ENCODE data around the gene VWF.

GRCh38 chr12:5927732-5928516 lies 196.5 kb downstream of the VWF start:
- TF ChIP-seq, protein P1, sequence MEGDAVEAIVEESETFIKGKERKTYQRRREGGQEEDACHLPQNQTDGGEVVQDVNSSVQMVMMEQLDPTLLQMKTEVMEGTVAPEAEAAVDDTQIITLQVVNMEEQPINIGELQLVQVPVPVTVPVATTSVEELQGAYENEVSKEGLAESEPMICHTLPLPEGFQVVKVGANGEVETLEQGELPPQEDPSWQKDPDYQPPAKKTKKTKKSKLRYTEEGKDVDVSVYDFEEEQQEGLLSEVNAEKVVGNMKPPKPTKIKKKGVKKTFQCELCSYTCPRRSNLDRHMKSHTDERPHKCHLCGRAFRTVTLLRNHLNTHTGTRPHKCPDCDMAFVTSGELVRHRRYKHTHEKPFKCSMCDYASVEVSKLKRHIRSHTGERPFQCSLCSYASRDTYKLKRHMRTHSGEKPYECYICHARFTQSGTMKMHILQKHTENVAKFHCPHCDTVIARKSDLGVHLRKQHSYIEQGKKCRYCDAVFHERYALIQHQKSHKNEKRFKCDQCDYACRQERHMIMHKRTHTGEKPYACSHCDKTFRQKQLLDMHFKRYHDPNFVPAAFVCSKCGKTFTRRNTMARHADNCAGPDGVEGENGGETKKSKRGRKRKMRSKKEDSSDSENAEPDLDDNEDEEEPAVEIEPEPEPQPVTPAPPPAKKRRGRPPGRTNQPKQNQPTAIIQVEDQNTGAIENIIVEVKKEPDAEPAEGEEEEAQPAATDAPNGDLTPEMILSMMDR (IDR thresholded peaks at IDR 0.05; ENCODE audit: extremely low read depth in 1 of 2, insufficient read depth in 1 of 2, low read depth in 1 of 2, low read length in 2 of 2), result no peak
- no peak for TF ChIP-seq POLR2A (IDR thresholded peaks at IDR 0.05; ENCODE audit: low read depth, low read length)

Data from endothelial cell of umbilical vein (primary cell).